Hematopoietic multipotent progenitor cell treated with erythropoietin and hydrocortisone succinate and interleukin-3 and kit ligand, for 8 days (in vitro differentiated cells): ENCODE data around the gene SLC24A4.

Experiments
- DNase-seq: peaks from one replicate; pipeline ENCODE4 v3.0.0-alpha.2; 2015

Gene SLC24A4

GRCh38 chr14:92460916-92461579 lies 138.1 kb downstream of the SLC24A4 start:
- no peak for DNase-seq

DNA sequence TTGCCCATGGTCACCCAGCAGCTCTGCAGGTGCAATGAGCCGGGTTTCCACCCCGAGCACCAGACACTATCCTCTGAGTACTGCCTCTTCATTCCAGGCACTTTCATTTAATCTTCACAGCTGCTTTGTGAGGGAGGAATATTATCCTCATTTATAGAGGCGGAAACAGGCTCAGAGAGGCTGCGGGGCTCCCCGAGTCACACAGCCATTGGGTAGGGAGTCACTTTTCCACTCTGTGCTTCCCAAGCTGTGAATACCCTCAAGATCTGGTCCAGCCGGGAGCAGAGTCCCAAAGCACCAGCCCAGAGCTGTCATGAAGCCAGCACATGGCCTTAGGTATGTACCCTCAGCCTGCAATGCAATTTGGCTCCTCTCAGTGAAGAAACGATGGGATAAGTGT lies 138.9 kb downstream of the SLC24A4 start:
- DNase-seq = no peak

DNA sequence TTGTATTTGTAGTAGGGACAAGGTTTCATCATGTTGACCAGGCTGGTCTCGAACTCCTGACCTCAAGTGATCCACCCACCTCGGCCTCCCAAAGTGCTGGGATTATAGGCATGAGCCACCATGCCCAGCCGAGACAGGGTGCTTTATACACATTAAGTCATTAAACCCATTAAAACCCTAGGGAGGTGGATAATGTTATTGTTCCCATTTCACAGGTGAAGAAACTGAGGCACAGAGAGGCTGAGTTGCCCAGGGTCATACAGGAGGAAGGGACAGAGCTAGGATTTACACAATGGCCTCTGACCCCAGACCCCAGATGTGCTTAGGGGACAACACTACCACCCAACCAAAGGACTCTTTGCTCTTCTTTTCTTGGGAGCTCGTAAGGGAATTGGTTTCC lies 139.6 kb downstream of the SLC24A4 start:
- no peak for DNase-seq

DNA sequence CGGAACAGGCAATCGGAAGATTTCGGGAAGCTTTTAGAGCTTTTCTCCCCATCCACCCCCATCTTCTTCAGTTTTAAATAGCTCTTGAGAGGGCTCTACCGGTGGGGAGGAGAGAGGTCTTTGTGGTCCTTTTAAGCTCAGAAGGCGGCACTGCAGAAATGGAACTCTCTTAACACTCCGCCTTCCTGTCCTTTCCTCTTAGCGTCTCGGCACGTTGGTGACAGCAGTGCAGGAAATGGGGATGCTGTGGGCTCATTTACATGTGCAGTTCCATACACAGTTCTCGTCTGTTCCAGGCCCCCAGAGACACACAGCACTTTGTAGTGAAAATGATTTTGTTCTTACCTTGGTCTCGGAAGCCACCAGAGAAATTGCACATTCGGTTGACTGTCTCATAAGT lies 140.2 kb downstream of the SLC24A4 start:
- no peak for DNase-seq

DNA sequence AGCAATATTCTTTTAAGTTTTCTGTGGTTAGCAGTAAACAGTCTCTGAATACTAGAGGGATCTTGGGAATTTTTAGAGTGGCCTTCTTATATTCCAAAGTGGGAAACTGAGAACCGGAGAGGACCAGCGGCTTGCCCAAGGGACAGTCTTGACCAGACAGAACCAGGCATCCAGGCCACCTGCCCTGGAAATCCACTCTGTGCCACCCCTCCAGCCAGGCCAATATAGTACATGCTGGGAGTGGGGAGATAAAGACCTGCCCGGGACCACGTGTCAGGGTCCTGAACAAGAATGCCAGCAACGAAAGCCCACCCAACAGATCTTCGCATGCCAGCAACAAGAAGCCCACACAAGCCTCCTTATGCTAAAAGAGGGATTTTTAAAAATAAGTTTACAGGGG lies 141.2 kb downstream of the SLC24A4 start:
- no peak for DNase-seq

- no peak for DNase-seq
These were observed 141.8 kb downstream of the SLC24A4 start for GRCh38 chr14:92464716-92465115.

DNA sequence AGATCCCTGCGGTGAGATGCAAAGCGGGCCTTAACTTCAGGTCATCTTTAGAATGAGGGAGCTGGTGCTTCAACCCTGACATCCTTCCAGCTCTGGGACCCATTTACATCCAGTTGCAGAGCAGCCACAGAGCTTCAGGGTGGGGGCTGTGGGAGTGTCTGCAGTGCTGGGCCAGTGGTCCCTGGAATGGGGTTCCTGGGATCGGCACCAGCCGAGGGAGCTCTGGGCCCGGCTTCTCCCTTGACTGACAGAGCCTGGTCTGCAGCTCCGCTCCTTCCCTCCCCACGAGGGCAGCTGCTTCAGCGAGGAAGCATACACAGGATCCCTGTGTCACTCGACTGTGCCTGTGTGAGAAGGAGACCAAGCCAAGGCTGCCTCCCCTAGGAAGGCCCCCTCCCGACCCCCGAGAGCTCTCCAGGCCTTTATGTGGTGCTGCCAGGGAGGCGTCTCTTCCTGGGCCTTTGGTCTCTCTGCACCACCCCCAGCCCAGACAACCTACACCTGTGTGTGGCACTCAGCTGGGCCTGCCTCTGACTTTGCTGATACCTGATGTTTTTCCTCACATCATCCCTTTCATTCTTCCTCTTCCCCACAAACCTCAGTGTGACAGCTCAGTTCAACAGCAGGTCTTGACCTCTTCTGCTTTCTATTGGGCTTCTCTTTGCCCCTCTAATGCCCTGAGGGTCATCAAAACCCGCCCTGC lies 142.5 kb downstream of the SLC24A4 start:
- DNase-seq = no peak

DNA sequence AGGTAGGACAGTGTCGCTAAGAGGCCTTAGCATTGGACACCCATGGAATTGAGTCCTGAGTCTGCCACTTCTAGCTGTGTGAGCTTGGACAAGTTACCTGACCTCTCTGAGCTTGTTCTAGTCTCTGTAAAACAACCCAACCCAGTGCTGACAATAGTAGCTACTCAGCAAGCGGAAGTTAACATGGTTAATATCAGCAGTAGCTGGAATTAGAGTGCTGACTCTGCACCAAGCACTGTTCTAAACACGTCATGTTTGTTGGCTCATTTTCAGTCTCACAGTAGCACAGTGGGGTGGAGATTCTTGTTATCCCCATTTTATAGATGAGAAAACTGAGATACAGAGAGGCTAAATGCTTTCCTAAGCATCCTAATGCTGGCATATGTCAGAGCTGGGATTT lies 143.1 kb downstream of the SLC24A4 start:
- DNase-seq = no peak

GRCh38 chr14:92469515-92469914 lies 146.6 kb downstream of the SLC24A4 start:
- DNase-seq = no peak

DNA sequence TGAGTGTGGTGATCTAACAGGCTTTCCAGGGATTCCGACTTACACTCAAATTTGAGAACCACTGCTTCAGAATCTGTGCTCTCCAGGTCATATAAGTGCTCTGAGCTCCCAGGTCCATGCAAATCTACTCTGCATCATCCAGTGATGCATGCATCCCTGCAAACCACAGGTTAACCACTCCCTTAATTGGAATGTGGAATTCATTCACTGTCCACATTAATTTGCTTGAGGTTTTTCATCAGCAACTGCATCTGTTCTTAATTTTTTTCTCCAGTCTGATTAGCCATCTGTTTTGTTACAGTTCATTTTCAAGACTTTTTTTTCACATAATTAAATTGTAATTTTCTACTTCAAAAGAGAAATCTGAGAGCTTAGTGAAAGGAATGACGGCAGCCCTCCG lies 147.2 kb downstream of the SLC24A4 start:
- DNase-seq = no peak

- no peak for DNase-seq
These were observed 147.8 kb downstream of the SLC24A4 start for GRCh38 chr14:92470811-92471210.

- DNase-seq = no peak
These were observed 149.0 kb downstream of the SLC24A4 start for GRCh38 chr14:92471919-92472318.

- DNase-seq = no peak
These were observed 149.9 kb downstream of the SLC24A4 start for GRCh38 chr14:92472860-92473259.

DNA sequence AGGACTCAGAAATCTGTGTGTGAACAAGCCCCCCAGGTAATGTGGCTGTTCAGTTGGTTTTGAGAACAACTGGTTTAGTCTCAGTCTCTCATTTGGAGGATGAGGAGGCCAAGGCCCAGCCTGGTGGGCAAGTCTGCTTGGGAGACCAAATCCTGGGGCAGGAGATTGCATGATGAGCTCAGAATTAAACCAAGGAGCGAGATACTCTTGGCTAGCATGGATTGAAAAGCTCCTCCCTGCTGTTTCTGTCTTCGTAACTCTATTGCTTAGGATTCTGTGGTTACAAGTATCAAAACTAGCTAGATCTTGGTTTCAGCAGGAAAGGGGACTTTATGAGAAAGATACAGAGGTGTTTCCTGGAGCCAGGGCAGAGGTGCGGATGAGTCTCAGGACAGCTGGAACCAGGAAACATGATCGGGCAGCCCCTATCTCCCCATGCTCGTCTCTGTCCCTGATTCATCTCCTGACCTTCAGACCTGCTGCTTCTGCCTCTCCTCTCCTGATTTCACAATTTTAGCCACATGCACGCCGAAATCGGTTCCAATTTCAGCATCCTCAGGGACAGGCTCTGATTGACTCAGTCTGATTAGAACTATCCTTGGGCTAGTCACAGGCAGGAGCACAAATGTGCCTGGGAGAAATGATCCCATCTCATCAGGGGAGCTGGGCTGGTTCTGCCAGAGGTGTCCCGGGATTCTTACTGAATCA lies 150.4 kb downstream of the SLC24A4 start:
- DNase-seq = no peak

GRCh38 chr14:92473969-92474535 lies 151.1 kb downstream of the SLC24A4 start:
- no peak for DNase-seq

- no peak for DNase-seq
These were observed 152.1 kb downstream of the SLC24A4 start for GRCh38 chr14:92475037-92475436.

DNA sequence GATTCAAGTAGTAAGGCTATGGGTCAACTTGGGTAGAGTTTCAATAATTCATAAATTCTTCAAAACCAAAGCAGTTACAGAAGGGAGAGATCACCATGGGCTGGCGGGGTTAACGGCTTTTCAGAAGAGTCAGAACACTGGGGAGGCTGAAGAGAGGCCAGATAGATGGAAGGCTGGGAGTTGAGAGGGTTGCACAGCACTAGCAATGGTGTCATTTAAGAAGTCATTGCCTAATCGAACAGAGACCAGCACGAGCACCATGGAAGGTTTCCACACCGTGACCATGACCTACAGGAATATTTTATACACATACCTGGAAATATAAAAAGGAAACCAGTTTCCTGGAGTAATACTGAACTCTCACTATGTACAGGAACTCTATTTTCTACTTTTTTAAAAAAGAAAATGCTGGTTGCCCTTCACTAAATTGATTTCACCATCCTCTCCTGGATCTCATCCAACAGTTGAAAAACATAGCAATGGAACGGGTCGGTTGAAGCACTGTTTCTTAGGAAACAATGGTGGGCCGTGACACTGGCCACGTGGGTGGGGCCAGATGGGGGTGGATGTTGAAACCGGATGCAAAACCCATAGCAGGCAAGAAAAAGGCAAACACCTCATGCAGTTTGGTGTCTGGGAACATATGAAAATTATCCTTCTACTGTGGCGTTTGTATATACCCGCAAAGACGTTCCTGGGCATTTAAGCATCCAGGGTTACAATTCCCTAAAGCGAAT lies 152.7 kb downstream of the SLC24A4 start:
- DNase-seq = no peak

DNA sequence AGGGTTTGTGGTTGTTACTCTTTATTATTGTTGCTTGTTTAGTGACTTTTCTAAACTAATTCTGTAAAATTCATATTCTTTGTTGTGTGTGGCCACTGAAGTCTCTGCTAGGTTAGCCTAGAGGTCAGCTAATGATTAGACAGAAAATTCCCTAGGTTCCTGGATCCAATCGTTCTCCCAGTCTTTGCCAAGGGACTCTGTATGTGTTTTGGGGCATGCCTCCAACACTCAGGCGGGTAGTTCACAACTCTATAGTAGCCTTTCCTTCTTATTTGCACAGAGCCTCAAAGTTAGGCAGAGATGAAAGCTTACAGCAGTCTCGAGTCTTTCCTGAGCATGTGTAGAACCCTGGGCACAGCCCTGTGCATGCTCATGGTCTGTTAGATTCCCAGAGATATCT lies 157.9 kb downstream of the SLC24A4 start:
- DNase-seq = no peak

- DNase-seq = no peak
These were observed 158.4 kb downstream of the SLC24A4 start for GRCh38 chr14:92481386-92481785.

DNA sequence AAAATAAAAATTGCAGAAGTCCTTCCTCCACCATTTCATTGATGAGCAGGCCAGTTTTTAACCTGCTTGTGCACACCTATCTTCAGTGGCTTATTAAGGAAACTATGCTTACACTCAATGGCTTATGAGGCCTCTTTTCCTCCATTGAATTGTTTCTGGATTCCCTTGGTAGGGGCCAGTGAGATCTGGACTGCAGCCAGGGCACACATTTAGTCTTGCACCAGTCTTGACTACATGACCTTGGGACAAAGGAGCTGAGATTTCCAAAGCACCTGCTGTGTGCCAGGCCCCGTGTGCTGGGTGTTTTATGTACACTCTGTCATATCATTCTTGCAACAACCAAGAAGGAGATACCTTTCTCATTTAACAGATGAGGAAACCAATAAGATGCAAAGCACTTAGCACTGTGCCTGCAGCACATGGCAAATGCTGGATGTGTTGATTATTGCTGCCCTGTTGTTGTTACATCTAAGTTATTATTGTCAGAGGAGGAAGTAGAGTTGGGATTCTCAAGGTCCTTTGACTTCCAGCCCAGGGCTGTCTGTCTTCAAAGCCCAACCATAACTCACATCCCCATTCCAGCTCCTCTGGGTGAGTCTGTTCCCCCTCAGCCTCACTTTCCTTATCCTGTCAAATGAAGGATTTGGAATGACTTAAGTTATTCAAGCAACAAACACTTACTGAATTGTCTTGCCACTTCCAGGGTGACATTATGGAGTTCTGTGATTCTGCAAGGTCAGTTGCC lies 159.0 kb downstream of the SLC24A4 start:
- no peak for DNase-seq

GRCh38 chr14:92482621-92483319 lies 159.8 kb downstream of the SLC24A4 start:
- DNase-seq = no peak
